Stimulated activated CD8-positive, alpha-beta memory T cell treated with anti-CD3 and anti-CD28 coated beads, Interleukin-7, amount 100 ng/mL, for 1 hour (primary cell): Measurements from ENCODE around the gene CCDC102B.
"Not testable (repeated sequence)": the region's sequence is repeated elsewhere in the genome, so short reads cannot be mapped to it uniquely, and the experiment has no call there.

Experiments
- DNase-seq, 2 donors: peaks; one replicate each; pipeline ENCODE4 v3.0.0-alpha.2; 2020; ENCODE audit warnings: low read depth in 2 of 2

CCDC102B gene

GRCh38 chr18:68909579-68909978 lies 111.7 kb downstream of the CCDC102B start:
- no peak for DNase-seq

GRCh38 chr18:68915061-68915460 lies 117.2 kb downstream of the CCDC102B start:
- DNase-seq = no peak

- DNase-seq = no peak
Measured at GRCh38 chr18:68916734-68917133, 118.9 kb downstream of the CCDC102B start.

- DNase-seq = no peak
Measured at GRCh38 chr18:68918216-68918615, 120.3 kb downstream of the CCDC102B start.

- no peak for DNase-seq
Measured at GRCh38 chr18:68919900-68920299, 122.0 kb downstream of the CCDC102B start.

- no peak for DNase-seq
Measured at GRCh38 chr18:68922392-68922791, 124.5 kb downstream of the CCDC102B start.

GRCh38 chr18:68925268-68925667 lies 127.4 kb downstream of the CCDC102B start:
- DNase-seq = no peak

- no peak for DNase-seq
Measured at GRCh38 chr18:68928762-68929675, 131.1 kb downstream of the CCDC102B start.

GRCh38 chr18:68935686-68936085 lies 137.8 kb downstream of the CCDC102B start:
- no peak for DNase-seq

GRCh38 chr18:68937029-68937599 lies 139.2 kb downstream of the CCDC102B start:
- DNase-seq = no peak

GRCh38 chr18:68940039-68940438 lies 142.2 kb downstream of the CCDC102B start:
- no peak for DNase-seq

GRCh38 chr18:68940754-68941153 lies 142.9 kb downstream of the CCDC102B start:
- DNase-seq = no peak

GRCh38 chr18:68942230-68942629 lies 144.3 kb downstream of the CCDC102B start:
- DNase-seq = no peak

GRCh38 chr18:68943861-68944260 lies 146.0 kb downstream of the CCDC102B start:
- DNase-seq = not testable (repeated sequence)

GRCh38 chr18:68944330-68944729 lies 146.4 kb downstream of the CCDC102B start:
- no peak for DNase-seq

GRCh38 chr18:68944826-68945225 lies 146.9 kb downstream of the CCDC102B start:
- no peak for DNase-seq

- DNase-seq = no peak
Measured at GRCh38 chr18:68948622-68949021, 150.7 kb downstream of the CCDC102B start.

- DNase-seq = no peak
Measured at GRCh38 chr18:68954738-68955137, 156.9 kb downstream of the CCDC102B start.

- no peak for DNase-seq
Measured at GRCh38 chr18:68956650-68957049, 158.8 kb downstream of the CCDC102B start.

- no peak for DNase-seq
Measured at GRCh38 chr18:68960355-68960754, 162.5 kb downstream of the CCDC102B start.

GRCh38 chr18:68962623-68963022 lies 164.7 kb downstream of the CCDC102B start:
- DNase-seq = no peak

GRCh38 chr18:68965817-68966216 lies 167.9 kb downstream of the CCDC102B start:
- DNase-seq = no peak

- no peak for DNase-seq
Measured at GRCh38 chr18:68969027-68969426, 171.1 kb downstream of the CCDC102B start.
